Peyer's patch (tissue), 4 donors: ENCODE measurements around the gene ASB13. TPM values are rescaled to one million over a fixed set of nuclear protein-coding genes. Genes with fewer than 3 reads are reported as not detected.
"Not testable (repeated sequence)": the region's sequence is repeated elsewhere in the genome, so short reads cannot be mapped to it uniquely, and the experiment has no call there.

Source experiments
- DNase-seq, 3 donors: peaks; one replicate each; pipeline ENCODE4 v3.0.0-alpha.2; 2017 to 2019
- H3K27ac ChIP-seq, 4 donors: fragments of 200-600 bp; sonication (generic); one replicate each; pipeline ENCODE4 v1.5.1; 2016 to 2019
- H3K27me3 ChIP-seq, 2 donors: fragments of 200-600 bp; sonication (generic); one replicate each; pipeline ENCODE4 v1.5.1; 2019
- H3K36me3 ChIP-seq, 3 donors: fragments of 200-600 bp; sonication (generic); one replicate each; pipeline ENCODE4 v1.5.1; 2016 to 2019
- H3K4me1 ChIP-seq, 4 donors: fragments of 200-600 bp; sonication (generic); one replicate each; pipeline ENCODE4 v1.5.1; 2016 to 2019
- H3K4me3 ChIP-seq, 4 donors: fragments of 200-600 bp; sonication (generic); 1 replicate in 3 of 4; 2 replicates in 1 of 4; pipeline ENCODE4 v1.5.1; 2016 to 2019; ENCODE audit warnings: mild to moderate bottlenecking in 1 of 4
- H3K9me3 ChIP-seq, 4 donors: fragments of 200-600 bp; sonication (generic); one replicate each; pipeline ENCODE4 v1.5.1; 2016 to 2019; ENCODE audit warnings: mild to moderate bottlenecking in 1 of 4
- POLR2A ChIP-seq, 2 donors: fragments of 450-650 bp; IDR thresholded peaks; one replicate each; pipeline ENCODE4 v1.5.1; 2017; ENCODE audit warnings: antibody characterized with exemption in 2 of 2, mild to moderate bottlenecking in 2 of 2, moderate library complexity in 2 of 2
- total RNA-seq, 4 donors: library from RNA; depleted of rRNA; stranded (reverse); fragments of >200 nt; gene quantifications; one replicate each; pipeline ENCODE4 v1.1.0, GENCODE V29; 2016
- TF ChIP-seq, protein P1 (sequence below), 6 experiments: fragments of 450-650 bp in 4 of 6; fragments of 200-600 bp in 2 of 6; sonication (generic) in 1 of 6; IDR thresholded peaks; one replicate each; pipeline ENCODE4 v1.5.1; 2017 to 2019; ENCODE audit warnings: antibody characterized with exemption in 6 of 6, mild to moderate bottlenecking in 3 of 6, moderate library complexity in 1 of 6

The ASB13 gene
- total RNA-seq, 4 donors from 2014 or later, result 28.1 to 80.9 (median 61.2) TPM

DNA sequence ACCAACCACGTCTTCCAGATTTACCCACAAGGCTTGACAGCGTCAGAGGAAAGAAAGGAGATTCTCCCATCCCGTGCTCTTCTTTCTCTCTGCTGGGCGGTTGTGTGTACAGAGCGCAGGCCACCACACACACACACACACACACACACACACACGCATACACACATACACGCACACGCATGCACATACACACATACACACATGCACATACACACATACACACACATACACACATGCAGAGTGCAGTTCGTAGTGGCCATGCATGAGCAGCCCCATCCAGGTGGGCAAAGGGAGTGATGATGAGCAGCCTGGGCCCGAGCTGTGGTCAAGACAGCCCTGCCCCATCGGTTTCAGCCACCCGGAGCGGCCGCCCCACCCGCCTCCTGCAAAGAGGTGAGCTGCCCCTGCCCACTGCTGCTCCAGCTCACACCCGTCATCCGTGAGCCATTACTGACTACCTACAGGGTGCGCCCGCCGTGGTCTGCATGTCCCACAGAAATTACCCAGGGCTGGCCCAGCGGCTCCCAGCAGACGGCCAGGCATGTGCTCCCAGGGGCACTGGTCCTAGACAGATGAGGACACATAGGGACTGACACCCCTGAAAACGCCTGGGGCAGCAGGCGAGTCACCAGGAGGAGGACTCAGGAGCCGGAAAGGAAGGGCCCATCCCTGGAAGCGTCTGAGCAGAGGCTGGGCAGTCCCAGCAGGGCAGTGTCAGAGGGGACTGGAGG, 69.6 kb downstream of the ASB13 start:
- Histone ChIP-seq H3K4me1 (no peaks in the 10 kb centered on the region), H3K9me3 (no peaks in the 10 kb centered on the region), H3K27ac (no peak overlapping the region), H3K27me3 (no peaks in the 10 kb centered on the region), H3K4me3 (no peak overlapping the region), H3K36me3 (no peaks in the 10 kb centered on the region)
- DNase-seq, result no peak
- no peak for TF ChIP-seq POLR2A (IDR thresholded peaks at IDR 0.05)
- TF ChIP-seq, protein P1, sequence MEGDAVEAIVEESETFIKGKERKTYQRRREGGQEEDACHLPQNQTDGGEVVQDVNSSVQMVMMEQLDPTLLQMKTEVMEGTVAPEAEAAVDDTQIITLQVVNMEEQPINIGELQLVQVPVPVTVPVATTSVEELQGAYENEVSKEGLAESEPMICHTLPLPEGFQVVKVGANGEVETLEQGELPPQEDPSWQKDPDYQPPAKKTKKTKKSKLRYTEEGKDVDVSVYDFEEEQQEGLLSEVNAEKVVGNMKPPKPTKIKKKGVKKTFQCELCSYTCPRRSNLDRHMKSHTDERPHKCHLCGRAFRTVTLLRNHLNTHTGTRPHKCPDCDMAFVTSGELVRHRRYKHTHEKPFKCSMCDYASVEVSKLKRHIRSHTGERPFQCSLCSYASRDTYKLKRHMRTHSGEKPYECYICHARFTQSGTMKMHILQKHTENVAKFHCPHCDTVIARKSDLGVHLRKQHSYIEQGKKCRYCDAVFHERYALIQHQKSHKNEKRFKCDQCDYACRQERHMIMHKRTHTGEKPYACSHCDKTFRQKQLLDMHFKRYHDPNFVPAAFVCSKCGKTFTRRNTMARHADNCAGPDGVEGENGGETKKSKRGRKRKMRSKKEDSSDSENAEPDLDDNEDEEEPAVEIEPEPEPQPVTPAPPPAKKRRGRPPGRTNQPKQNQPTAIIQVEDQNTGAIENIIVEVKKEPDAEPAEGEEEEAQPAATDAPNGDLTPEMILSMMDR (IDR thresholded peaks at IDR 0.05), result no peak

DNA sequence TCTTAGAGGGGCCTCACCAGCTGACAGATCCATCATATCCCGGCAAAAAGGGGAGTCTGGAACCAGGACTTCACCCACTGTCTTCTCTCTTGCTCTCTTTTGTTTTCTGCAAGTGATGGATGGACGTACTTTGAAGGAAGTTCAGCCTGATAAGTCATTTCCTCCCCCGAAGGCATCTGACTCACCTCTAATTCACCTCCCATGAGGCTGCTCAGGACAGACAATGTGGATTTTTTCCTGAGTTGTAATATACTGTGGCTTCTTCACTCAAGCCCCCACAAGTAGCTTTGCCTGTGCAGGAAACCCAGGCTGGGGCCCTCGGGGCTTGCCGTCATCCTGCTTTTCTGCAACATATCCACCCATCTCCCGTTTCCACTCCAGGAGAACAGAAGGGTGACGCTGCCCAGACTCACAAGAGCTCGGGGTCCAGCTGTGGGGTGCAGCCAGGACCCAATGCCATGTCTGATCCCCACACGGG, 70.4 kb downstream of the ASB13 start:
- DNase-seq, result no peak
- H3K27ac ChIP-seq, result no peak overlapping the region
- no peaks in the 10 kb centered on the region for H3K36me3 ChIP-seq
- H3K4me1 ChIP-seq, result no peaks in the 10 kb centered on the region
- no peak for TF ChIP-seq POLR2A (IDR thresholded peaks at IDR 0.05)
- TF ChIP-seq, protein P1 (IDR thresholded peaks at IDR 0.05), result no peak
- no peak overlapping the region for H3K4me3 ChIP-seq
- H3K27me3 ChIP-seq, result no peaks in the 10 kb centered on the region
- no peaks in the 10 kb centered on the region for H3K9me3 ChIP-seq

- Histone ChIP-seq H3K9me3 (no peaks in the 10 kb centered on the region), H3K27ac (no peak overlapping the region), H3K4me3 (no peak overlapping the region), H3K36me3 (no peaks in the 10 kb centered on the region), H3K27me3 (no peaks in the 10 kb centered on the region), H3K4me1 (no peaks in the 10 kb centered on the region)
- DNase-seq, result no peak
- no peak for TF ChIP-seq POLR2A (IDR thresholded peaks at IDR 0.05)
- TF ChIP-seq, protein P1 (IDR thresholded peaks at IDR 0.05), result no peak
Measured at GRCh38 chr10:5595591-5595990, 70.8 kb downstream of the ASB13 start.

GRCh38 chr10:5595095-5595494, 71.3 kb downstream of the ASB13 start:
- TF ChIP-seq POLR2A (IDR thresholded peaks at IDR 0.05), result no peak
- TF ChIP-seq, protein P1 (IDR thresholded peaks at IDR 0.05), result no peak
- Histone ChIP-seq H3K36me3 (no peaks in the 10 kb centered on the region), H3K4me3 (no peak overlapping the region), H3K27ac (no peak overlapping the region), H3K27me3 (no peaks in the 10 kb centered on the region), H3K4me1 (no peaks in the 10 kb centered on the region), H3K9me3 (no peaks in the 10 kb centered on the region)
- no peak for DNase-seq

DNA sequence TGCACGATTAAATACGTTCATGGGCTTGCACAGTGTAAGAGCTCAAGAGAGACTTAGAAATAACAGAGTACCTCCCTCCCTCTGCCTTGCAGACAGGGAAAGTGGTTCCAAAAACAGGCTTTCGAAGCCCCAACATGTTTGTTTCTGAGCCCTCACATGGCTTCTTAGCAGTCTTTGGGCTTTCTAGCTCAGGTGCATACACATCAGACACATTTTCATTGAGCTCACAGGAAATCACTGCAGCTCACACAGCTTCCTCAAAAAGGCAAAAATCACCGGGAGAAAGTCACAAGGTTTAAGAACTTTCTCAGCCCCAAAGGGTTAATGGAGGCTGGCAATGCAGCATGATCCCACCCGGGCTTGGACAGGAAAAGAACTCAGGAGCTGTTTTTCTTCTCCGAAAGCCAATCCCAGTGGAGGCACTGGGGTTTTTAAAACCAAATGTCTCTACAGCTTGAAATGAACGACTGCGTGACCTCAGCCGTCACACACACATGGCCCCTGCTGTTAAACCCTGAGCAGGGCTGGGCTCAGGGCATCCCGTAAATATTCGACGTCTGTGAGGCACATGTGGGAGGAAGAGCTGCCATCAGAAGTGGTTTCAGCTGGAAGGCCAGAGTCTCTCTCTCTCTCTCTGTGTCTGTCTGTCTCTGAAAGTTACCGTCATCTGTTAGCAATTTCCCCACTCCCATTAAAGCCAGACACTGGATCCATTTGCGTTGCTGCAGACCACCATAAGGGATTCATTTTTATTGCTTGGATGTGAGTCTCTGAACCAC, 71.9 kb downstream of the ASB13 start:
- DNase-seq, result no peak
- Histone ChIP-seq H3K4me3 (no peak overlapping the region), H3K27me3 (no peaks in the 10 kb centered on the region), H3K36me3 (no peaks in the 10 kb centered on the region), H3K27ac (no peak overlapping the region), H3K9me3 (no peaks in the 10 kb centered on the region), H3K4me1 (no peaks in the 10 kb centered on the region)
- no peak for TF ChIP-seq POLR2A (IDR thresholded peaks at IDR 0.05)
- TF ChIP-seq, protein P1 (IDR thresholded peaks at IDR 0.05), result no peak

DNA sequence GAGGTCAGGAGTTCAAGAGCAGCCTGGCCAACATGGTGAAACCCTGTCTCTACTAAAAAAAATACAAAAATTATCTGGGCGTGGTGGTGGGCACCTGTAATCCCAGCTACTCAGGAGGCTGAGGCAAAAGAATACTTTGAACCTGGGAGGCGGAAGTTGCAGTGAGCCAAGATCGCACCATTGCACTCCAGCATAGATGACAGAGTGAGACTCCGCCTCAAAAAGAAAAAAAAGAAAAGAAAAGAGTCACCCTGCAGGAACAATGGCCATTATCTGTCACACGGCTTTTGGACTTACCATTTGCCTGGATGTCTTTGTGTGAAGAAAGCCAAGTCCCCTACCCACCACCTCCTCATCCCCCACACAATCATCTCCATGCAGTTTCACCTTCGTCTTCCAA, 73.0 kb downstream of the ASB13 start:
- peak in 1 of 3 donors; percentile 31 for DNase-seq
- H3K9me3 ChIP-seq, result not testable (repeated sequence)

More for the DNA sequence above, 73.0 kb downstream of the ASB13 start:
- H3K27me3 ChIP-seq, H3K4me3 ChIP-seq, H3K36me3 ChIP-seq, H3K27ac ChIP-seq, H3K4me1 ChIP-seq: not testable (repeated sequence)
